ENCODE data around the gene RASSF1. TPM values are rescaled to one million over a fixed set of nuclear protein-coding genes. Genes with fewer than 3 reads are reported as not detected.

Gene RASSF1
- total RNA-seq, 1 donor from 2014 or later: 34.9 TPM

GRCh38 chr3:50356553-50356952 is 15.9 kb upstream of the RASSF1 start:
- Histone ChIP-seq H3K27ac (peak overlapping the region; percentile 19 to 20), H3K9me3 (no peaks in the 10 kb centered on the region), H3K36me3 (peaks cover 18 to 43% of the 10 kb centered on the region in 2 donors), H3K4me1 (peaks cover 18 to 38% of the 10 kb centered on the region in 2 donors), H3K27me3 (no peaks in the 10 kb centered on the region), H3K4me3 (peak overlapping the region; percentile 42 to 87)
- DNase-seq (ENCODE audit: low spot score in 2 of 2): no peak
- intact Hi-C loops (cut with DNase I): loop anchor here (5.0 kb wide), 1 partner anchor 256 kb away; the partner anchor contains the start of gene CISH
- TF ChIP-seq, protein P1, sequence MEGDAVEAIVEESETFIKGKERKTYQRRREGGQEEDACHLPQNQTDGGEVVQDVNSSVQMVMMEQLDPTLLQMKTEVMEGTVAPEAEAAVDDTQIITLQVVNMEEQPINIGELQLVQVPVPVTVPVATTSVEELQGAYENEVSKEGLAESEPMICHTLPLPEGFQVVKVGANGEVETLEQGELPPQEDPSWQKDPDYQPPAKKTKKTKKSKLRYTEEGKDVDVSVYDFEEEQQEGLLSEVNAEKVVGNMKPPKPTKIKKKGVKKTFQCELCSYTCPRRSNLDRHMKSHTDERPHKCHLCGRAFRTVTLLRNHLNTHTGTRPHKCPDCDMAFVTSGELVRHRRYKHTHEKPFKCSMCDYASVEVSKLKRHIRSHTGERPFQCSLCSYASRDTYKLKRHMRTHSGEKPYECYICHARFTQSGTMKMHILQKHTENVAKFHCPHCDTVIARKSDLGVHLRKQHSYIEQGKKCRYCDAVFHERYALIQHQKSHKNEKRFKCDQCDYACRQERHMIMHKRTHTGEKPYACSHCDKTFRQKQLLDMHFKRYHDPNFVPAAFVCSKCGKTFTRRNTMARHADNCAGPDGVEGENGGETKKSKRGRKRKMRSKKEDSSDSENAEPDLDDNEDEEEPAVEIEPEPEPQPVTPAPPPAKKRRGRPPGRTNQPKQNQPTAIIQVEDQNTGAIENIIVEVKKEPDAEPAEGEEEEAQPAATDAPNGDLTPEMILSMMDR (IDR thresholded peaks at IDR 0.05): no peak

- Histone ChIP-seq H3K9me3 (no peaks in the 10 kb centered on the region), H3K27ac (peak overlapping the region; percentile 19 to 20), H3K4me1 (peaks cover 18 to 43% of the 10 kb centered on the region in 2 donors), H3K4me3 (peak overlapping the region; percentile 42 to 87), H3K27me3 (no peaks in the 10 kb centered on the region), H3K36me3 (peaks cover 18 to 43% of the 10 kb centered on the region in 2 donors)
- DNase-seq (ENCODE audit: low spot score in 2 of 2): no peak
- intact Hi-C loops (cut with DNase I): loop anchor here (5.0 kb wide), 1 partner anchor 256 kb away; the partner anchor contains the start of gene CISH
- TF ChIP-seq, protein P1 (IDR thresholded peaks at IDR 0.05): no peak
Observed at GRCh38 chr3:50355829-50356552, 15.4 kb upstream of the RASSF1 start.

DNA sequence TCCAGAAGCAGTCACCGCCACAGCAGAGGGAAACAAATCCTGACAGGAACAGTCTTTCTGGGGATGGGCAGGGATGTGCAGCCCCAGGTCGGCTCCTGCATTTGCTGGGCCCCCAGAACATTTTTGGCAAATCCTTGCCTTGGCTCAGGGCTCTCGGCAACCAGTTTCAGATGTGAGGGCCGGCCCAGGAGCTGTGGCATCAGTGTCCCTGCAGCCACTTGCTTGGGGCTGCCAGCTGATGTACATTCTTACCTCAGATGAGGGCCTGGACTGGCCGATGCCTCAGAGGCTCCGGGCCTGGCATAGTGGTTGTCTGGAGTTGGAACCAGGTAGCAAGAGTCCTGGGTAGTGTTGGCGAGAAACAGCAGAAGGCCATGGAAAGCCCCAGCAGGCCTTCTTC is 14.2 kb upstream of the RASSF1 start:
- no peak for DNase-seq (ENCODE audit: low spot score in 2 of 2)
- Histone ChIP-seq H3K27me3 (no peaks in the 10 kb centered on the region), H3K36me3 (peaks cover 18 to 43% of the 10 kb centered on the region in 2 donors), H3K9me3 (no peaks in the 10 kb centered on the region), H3K4me3 (no peak overlapping the region), H3K27ac (no peak overlapping the region), H3K4me1 (peaks cover 18 to 43% of the 10 kb centered on the region in 2 donors)
- TF ChIP-seq, protein P1 (IDR thresholded peaks at IDR 0.05): no peak
- intact Hi-C loops (cut with DNase I): loop anchor here (5.0 kb wide), 2 partner anchors 247 to 257 kb away; partner anchors contain the start of gene CISH

GRCh38 chr3:50354186-50354764 is 13.6 kb upstream of the RASSF1 start:
- TF ChIP-seq, protein P1 (IDR thresholded peaks at IDR 0.05): no peak
- H3K36me3 ChIP-seq: peaks cover 18 to 43% of the 10 kb centered on the region in 2 donors
- no peaks in the 10 kb centered on the region for H3K9me3 ChIP-seq
- intact Hi-C loops (cut with DNase I): loop anchor here (5.0 kb wide), 1 partner anchor 248 kb away; no protein-coding TSS in a partner anchor
- DNase-seq (ENCODE audit: low spot score in 2 of 2): no peak
- H3K4me1 ChIP-seq: peaks cover 24 to 49% of the 10 kb centered on the region in 2 donors
- H3K4me3 ChIP-seq: no peak overlapping the region
- no peak overlapping the region for H3K27ac ChIP-seq
- H3K27me3 ChIP-seq: no peaks in the 10 kb centered on the region

DNA sequence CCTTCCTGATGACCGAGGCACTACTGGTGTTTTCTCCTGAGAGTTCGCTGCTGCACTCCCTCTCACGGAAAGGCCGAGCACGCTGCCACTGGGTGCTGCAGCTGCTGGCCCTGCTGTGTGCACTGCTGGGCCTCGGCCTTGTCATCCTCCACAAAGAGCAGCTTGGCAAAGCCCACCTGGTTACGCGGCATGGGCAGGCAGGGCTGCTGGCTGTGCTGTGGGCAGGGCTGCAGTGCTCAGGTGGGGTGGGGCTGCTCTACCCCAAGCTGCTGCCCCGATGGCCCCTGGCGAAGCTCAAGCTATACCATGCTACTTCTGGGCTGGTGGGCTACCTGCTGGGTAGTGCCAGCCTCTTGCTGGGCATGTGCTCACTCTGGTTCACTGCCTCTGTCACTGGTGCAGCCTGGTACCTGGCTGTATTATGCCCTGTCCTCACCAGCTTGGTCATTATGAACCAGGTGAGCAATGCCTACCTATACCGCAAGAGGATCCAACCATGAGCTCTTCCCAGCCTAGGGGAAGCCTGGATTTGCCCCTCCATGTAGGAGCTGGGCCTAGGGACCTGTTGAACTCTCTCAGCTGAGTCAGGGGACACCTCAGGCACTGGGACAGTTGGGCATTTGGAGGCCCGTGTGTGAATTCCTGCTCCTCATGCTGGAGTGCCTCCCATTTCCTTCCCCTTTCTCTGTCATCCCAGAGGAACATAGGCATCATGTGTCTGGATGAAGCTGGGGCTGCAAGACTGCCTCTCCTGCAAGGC is 12.8 kb upstream of the RASSF1 start:
- intact Hi-C loops (cut with DNase I): loop anchor here (5.0 kb wide), 1 partner anchor 249 kb away; no protein-coding TSS in a partner anchor
- no peak for DNase-seq (ENCODE audit: low spot score in 2 of 2)
- peaks cover 25 to 48% of the 10 kb centered on the region in 2 donors for H3K4me1 ChIP-seq

More for the DNA sequence above, 12.8 kb upstream of the RASSF1 start:
- Histone ChIP-seq H3K27ac (no peak overlapping the region), H3K27me3 (no peaks in the 10 kb centered on the region), H3K36me3 (peaks cover 18 to 45% of the 10 kb centered on the region in 2 donors), H3K9me3 (no peaks in the 10 kb centered on the region), H3K4me3 (no peak overlapping the region)
- TF ChIP-seq, protein P1 (IDR thresholded peaks at IDR 0.05): no peak

Data from ascending aorta (tissue), 2 donors.